ENCODE measurements around the gene C20orf202.

DNA sequence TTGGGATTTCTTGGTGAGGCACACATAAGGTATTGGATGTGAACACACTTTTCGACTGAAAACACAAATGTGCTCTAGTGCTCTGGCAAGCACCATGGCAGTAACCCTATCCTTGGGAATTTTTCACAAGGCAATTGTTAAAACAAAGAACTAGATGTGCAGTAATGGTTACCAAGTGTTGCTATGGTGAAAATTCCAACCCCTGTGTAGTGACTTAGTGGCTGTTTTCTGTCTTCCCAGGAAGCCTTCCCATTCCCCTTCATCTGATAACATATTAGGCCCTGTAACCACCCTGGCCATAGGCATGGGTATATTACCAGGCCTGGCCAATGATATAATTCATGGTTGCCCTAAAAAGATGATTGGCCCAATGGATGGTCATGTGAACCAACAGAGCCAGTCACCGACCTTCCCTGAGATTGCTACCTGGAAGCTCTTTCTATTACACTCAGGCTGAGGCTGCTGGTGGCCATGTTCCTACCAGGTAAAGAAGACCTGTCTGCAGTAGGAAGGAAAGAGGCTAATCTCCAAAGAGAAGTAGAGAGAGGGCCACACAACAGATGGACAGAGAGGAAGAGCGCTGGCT is 4.1 kb downstream of the C20orf202 start:
- no peak for TF ChIP-seq POLR2A (IDR thresholded peaks at IDR 0.05)
- TF ChIP-seq, protein P1, sequence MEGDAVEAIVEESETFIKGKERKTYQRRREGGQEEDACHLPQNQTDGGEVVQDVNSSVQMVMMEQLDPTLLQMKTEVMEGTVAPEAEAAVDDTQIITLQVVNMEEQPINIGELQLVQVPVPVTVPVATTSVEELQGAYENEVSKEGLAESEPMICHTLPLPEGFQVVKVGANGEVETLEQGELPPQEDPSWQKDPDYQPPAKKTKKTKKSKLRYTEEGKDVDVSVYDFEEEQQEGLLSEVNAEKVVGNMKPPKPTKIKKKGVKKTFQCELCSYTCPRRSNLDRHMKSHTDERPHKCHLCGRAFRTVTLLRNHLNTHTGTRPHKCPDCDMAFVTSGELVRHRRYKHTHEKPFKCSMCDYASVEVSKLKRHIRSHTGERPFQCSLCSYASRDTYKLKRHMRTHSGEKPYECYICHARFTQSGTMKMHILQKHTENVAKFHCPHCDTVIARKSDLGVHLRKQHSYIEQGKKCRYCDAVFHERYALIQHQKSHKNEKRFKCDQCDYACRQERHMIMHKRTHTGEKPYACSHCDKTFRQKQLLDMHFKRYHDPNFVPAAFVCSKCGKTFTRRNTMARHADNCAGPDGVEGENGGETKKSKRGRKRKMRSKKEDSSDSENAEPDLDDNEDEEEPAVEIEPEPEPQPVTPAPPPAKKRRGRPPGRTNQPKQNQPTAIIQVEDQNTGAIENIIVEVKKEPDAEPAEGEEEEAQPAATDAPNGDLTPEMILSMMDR (IDR thresholded peaks at IDR 0.05), result no peak
